BE2C (cell line): Measurements from ENCODE around the gene ZNF765.
"Not testable (repeated sequence)": the region's sequence is repeated elsewhere in the genome, so short reads cannot be mapped to it uniquely, and the experiment has no call there.

Source experiments
- DNase-seq: peaks from one replicate; pipeline ENCODE4 v3.0.0-alpha.2; 2020
- H3K27me3 ChIP-seq: fragments of 250-450 bp; sonication (Bioruptor Pico); 2 replicates; pipeline ENCODE4 v1.5.1; 2020; ENCODE audit warnings: mild to moderate bottlenecking
- H3K36me3 ChIP-seq: fragments of 250-450 bp; sonication (Bioruptor Pico); 2 replicates; pipeline ENCODE4 v1.5.1; 2020; ENCODE audit warnings: mild to moderate bottlenecking
- H3K4me1 ChIP-seq: fragments of 250-450 bp; sonication (Bioruptor Pico); 2 replicates; pipeline ENCODE4 v1.5.1; 2020
- H3K4me3 ChIP-seq: 2 replicates; pipeline ENCODE4 v1.5.1; 2011; ENCODE audit warnings: low read depth, low read length
- H3K9me3 ChIP-seq: fragments of 250-450 bp; sonication (Bioruptor Pico); 2 replicates; pipeline ENCODE4 v1.5.1; 2020
- TF ChIP-seq, protein P1 (sequence below): IDR thresholded peaks from 2 replicates; pipeline ENCODE4 v1.5.1; 2012; ENCODE audit warnings: mild to moderate bottlenecking, low read depth, low read length

ZNF765 gene

DNA sequence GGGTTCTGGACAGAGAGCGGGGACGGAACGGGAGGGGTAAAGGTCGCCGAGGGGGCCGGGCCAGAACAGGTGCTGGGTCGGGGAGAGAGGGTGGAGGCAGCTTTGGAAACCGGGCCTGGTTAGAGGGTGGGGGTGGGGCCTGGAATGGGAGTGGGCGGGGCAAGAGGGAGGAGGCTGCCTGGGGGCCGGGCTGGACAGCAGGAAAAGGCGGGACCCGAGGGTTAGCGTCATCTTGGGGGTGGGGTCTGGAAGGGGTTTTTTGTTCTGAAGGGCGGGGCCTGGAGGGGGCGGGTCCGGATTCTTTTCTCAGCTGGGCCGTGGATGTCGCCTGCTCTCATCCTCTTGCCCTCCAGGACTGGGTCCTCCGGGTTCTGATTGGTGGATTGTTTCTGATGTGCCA, 68.3 kb downstream of the ZNF765 start:
- TF ChIP-seq, protein P1, sequence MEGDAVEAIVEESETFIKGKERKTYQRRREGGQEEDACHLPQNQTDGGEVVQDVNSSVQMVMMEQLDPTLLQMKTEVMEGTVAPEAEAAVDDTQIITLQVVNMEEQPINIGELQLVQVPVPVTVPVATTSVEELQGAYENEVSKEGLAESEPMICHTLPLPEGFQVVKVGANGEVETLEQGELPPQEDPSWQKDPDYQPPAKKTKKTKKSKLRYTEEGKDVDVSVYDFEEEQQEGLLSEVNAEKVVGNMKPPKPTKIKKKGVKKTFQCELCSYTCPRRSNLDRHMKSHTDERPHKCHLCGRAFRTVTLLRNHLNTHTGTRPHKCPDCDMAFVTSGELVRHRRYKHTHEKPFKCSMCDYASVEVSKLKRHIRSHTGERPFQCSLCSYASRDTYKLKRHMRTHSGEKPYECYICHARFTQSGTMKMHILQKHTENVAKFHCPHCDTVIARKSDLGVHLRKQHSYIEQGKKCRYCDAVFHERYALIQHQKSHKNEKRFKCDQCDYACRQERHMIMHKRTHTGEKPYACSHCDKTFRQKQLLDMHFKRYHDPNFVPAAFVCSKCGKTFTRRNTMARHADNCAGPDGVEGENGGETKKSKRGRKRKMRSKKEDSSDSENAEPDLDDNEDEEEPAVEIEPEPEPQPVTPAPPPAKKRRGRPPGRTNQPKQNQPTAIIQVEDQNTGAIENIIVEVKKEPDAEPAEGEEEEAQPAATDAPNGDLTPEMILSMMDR = no peak
- no peaks in the 10 kb centered on the region for H3K9me3 ChIP-seq

DNA sequence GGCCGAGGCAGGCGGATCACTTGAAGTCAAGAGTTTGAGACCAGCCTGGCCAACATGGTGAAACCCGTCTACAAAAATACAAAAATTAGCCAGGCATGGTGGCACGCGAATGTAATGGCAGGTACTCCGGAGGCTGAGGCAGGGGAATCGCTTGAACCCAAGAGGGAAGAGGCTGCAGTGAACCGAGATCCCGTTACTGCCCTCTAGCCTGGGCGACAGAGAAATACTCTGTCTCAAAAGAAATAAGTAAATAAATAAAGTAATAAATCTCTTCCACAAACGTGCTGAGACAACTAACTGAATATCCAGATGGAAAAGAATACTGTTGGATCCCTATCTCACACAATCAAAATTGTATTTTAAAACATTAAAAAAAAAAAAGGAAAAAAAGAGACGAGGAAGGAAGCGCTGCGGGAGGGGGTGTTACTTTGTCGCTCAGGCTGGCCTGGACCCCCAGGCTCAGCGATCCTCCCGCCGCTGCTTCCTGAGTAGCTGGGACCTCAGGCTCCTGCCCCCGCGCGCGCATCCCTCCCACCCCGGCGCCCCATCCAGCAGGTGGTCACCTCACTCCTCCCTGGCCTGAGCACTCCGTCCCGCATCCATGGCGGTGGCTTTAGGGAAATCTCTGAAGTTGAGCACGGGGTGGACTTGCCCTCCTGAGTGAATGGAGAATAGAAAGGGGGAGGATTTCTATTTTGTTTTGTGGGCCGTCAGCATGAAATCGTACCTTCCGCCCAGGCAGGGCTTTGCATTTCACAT, 72.0 kb downstream of the ZNF765 start:
- H3K4me1 ChIP-seq = no peaks in the 10 kb centered on the region
- no peaks in the 10 kb centered on the region for H3K36me3 ChIP-seq
- H3K4me3 ChIP-seq = peak overlapping the region; percentile 67
- H3K9me3 ChIP-seq = no peaks in the 10 kb centered on the region
- DNase-seq = peak; percentile 15
- TF ChIP-seq, protein P1 = no peak
- no peaks in the 10 kb centered on the region for H3K27me3 ChIP-seq

More for the DNA sequence above, 68.3 kb downstream of the ZNF765 start:
- H3K4me3 ChIP-seq = no peak overlapping the region
- no peaks in the 10 kb centered on the region for H3K4me1 ChIP-seq
- no peaks in the 10 kb centered on the region for H3K27me3 ChIP-seq
- peak; percentile 57 for DNase-seq
- H3K36me3 ChIP-seq = no peaks in the 10 kb centered on the region

DNA sequence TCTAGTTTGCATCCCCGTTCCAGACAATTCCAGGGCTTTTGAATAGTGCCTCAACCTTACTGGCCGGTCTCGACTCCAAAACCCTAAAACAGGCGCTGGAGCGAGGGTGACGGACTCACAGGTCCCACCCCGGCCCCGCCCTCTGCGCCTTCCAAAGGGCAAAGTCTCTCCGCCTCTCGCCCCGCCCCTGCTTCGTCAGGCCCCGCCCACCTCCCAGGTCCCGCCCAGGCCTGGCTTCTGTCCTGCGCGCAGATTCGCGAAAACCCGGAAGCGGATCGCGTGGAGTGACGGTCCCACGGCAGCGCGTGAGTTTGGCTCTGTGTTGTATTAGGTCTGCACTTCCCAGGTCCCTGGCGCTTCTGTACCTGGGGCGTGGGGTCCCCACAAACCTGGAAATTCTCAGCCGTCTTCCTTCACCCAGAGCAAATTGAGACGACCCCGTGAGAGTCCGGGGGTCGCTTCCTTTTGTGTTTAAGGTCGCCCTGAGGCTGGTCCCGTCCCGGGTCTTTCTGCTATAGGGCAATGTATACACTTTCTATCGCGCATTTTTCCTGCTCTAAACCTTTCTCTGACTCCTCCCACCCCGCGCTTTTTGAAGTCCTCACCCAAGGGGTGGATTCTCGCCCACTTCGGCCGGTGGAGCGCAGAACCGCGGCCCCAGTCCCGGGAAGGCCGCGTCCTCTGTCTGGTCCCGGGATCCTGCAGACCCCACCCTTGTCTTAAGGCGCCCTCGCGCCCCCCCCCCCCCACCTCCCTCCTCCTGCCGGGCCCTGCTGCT, 72.7 kb downstream of the ZNF765 start, which contains the start of gene ZNF813:
Gene ZNF813 (plus strand): TSS at position 249 of the 778 bp plus-strand sequence. CDS start 16,090 bp downstream, outside the sequence.
- no peaks in the 10 kb centered on the region for H3K4me1 ChIP-seq
- no peaks in the 10 kb centered on the region for H3K9me3 ChIP-seq
- peak; percentile 95 for DNase-seq
- no peaks in the 10 kb centered on the region for H3K27me3 ChIP-seq
- H3K36me3 ChIP-seq = no peaks in the 10 kb centered on the region
- TF ChIP-seq, protein P1 = no peak
- peak within 1 kb of the TSS; percentile 67 for H3K4me3 ChIP-seq

DNA sequence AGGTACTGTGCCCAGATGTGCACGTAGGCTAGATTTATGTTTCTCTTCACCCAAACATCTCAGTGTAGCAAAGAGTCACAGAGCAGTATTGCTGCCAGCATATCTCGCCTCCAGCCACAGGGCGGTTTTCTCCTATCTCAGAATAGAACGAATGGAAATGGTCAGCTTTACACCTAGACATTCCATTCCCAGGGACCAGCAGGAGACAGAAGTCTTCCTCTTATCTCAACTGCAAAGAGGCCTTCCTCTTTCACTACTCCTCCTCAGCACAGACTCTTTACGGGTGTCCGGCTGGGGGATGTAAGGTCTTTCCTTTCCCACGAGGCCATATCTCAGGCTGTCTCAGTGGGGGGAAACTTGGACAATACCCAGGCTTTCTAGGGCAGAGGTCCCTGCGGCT, 73.7 kb downstream of the ZNF765 start:
- H3K9me3 ChIP-seq, H3K36me3 ChIP-seq, H3K27me3 ChIP-seq, H3K4me3 ChIP-seq, H3K4me1 ChIP-seq, DNase-seq: not testable (repeated sequence)

DNA sequence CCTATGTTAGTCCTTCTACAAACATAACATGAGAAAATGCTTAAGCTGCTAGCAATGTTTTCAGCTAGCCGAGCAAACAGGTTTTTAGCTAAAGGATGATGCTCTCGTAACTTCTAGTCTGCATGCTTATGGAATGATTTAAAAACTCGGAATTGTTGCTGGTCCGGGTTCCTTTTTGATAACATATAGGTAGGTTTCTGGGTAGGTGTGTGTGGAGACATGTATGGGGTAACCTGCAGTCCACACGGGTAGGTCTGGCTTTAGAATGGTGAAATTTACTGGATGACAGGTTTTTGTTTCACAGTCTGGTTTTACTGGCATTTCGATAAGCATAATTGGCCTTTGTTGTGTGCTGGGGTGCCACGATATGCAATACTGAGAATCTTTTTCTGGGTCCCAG, 77.0 kb downstream of the ZNF765 start:
- Histone ChIP-seq H3K27me3 (no peaks in the 10 kb centered on the region), H3K4me3 (no peak overlapping the region), H3K4me1 (no peaks in the 10 kb centered on the region), H3K9me3 (no peaks in the 10 kb centered on the region), H3K36me3 (no peaks in the 10 kb centered on the region)
- DNase-seq = no peak
- TF ChIP-seq, protein P1 = no peak

DNA sequence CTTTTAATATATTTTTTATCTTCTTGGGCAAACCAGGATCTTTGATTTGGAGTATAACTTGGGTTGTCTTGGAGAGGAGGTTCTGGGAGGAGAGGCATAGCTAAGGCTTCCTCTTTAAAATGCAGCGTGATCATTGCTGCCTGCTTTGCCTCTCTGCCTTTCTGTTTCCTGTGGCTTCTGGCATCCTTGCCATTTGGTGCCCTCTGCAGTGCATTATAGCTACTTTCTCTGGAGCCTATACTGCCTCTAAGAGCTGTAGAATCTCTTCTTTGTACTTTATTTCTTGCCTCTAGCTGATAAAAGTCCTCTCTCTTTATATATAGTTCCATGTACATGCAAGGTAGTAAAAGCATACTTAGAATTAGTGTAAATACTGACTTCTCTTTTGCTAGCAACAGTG, 79.9 kb downstream of the ZNF765 start:
- not testable (repeated sequence) for DNase-seq, H3K4me3 ChIP-seq, H3K4me1 ChIP-seq, H3K36me3 ChIP-seq, H3K27me3 ChIP-seq, H3K9me3 ChIP-seq

DNA sequence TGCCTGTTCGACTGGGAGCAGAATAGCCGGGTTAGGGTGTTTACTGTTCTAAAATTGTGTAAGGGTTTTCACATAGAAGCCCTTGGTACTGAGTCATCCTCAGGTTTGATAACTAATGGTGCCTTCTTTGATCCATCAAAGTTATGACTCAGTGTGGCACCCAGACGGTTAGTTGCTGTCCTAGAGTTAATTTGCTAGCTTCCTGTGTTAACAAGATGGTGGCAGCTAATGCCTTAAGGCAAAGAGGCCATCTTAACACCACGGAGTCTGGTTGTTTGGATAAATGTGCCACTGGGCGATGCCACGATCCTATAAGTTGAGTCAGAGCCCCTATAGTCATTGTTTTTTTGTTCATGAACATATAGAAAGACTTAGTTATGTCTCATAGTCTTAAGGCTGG, 80.5 kb downstream of the ZNF765 start:
- not testable (repeated sequence) for DNase-seq, H3K4me3 ChIP-seq, H3K4me1 ChIP-seq, H3K27me3 ChIP-seq, H3K36me3 ChIP-seq, H3K9me3 ChIP-seq
